GM21360 (cell line): ENCODE measurements around the gene DARS1.
A peak's percentile ranks its signal among the peaks of the same experiment; 100 is the strongest.

ENCODE experiments used
- ATAC-seq: cut with Tn5 transposase; IDR thresholded peaks from one replicate; pipeline ENCODE4 v1.9.1; 2021; ENCODE audit warnings: mild to moderate bottlenecking, moderate library complexity; ENCODE audit not compliant: unreplicated experiment

The DARS1 gene

DNA sequence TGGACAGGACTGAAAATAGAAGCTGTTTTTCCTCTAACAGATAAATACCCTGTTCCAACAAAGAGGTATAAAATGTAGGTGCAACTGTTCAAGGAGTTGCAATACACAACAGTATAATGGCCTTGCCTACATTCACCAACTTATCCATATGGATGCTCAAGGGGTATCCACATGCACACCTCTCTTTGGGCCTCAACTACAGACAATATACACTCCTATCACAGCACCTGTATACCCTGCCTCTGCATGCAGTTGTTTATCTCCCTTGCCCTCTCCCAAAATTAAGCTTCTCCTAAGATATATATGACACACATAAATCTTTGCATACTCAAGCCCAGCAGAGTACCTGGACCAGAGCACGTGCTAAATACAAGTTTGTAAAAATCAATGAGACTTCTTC, 37.3 kb downstream of the DARS1 start:
- ATAC-seq: no peak

DNA sequence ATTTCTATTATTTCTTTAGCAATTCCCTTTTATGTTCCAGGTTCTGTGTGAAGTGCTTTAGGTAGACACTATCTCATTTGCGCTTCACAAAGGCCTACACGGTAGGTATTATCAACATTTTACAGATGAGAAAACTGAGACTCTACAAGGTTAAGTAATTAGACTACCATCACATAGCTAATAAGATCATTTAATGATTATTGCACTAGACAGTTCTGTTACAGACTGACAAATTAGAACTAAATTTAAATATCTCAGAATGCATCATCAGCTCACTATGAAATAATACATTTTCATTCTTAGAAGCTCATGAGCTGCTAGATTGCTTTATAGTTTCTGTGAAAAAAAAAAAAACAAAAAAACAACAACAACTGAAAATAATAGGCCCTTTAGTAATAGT, 37.9 kb downstream of the DARS1 start:
- no peak for ATAC-seq

DNA sequence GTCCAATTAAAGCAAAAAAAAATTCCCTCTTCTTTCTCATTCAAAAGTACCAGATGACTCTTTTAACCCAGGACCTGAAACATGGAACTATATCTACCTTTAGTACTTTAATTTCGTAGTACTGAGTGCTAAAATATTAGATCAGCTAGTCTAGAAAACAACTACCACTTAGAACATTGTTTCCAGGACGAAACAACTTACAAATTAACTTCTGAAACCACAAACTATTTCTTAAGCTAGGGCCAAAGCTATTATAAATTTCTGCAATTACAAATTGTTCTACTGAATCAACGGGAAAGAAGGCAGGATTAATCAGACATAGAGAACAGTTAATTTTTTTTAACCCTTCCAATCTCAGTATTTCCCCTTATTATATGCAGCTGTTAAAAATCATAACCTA, 39.9 kb downstream of the DARS1 start:
- no peak for ATAC-seq

DNA sequence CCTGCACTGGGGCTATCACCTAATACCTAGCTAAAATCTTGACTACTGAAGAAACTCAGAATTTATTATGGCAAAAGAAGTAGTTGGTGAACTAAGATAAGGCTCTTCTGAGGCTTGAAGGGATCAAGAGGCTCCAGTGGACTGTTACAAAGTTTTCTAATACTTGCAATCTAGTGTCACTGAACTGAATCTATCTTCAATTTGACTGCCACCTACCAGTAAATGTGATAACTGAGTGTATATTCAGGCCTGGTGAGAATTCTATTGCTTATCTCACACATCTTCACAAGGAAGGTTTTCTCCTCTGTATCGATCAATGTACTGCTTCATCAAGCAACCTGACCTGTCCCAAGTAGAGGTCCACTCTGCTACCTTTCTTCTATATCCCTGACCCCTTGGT, 40.8 kb downstream of the DARS1 start:
- ATAC-seq: no peak

DNA sequence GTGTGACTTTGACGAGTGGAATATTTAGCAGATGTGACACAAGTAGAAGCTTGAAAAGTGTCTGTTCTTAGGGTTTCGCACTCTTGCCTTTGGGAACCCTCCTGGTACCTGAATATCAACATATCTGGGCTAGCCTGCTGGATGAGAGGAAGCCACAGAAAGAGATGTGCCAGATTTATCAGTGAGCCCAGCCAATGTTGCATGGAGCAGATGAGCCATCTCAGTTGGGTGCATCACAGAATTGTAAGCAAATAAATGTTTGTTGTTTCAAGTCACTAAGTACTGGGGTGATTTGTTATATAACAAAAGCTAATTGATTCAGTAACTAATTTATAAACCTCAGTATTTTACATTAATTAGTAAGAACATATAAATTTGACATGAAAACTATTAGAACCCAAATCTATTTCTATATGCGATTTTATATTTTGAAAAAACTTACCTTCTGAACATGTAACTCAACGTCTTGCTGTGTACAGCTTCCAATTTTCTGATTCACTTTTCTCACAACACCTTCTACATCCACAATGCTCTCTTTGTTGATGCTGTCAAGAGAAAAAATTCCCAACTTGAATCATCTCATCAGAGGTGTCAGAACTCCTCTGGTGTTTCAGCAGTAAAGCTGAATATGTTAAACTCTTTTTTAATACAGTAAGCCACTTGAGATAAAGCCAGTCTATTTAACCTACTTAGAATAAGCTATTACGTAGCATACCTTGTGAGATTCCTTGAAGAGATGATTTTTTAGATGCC, 42.3 kb downstream of the DARS1 start:
- ATAC-seq: no peak

DNA sequence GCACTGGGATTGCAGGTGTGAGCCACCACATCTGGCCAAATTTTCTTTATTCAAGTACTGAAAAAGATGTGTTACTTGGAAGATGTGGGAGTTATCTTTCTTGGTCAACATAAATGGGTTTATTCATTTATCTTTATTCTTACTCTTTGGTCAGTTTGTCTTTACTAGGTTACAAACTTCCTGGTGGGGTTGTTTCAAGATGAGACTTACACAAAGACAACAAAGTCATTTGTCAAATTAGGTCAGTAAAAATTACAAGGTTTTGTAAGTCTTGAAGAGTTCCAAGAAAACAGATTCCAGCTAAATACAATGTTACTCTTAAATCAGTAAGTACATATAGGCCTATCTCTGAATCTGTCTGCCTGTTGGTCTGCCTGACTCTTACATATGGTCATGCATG, 48.9 kb downstream of the DARS1 start:
- ATAC-seq: no peak

DNA sequence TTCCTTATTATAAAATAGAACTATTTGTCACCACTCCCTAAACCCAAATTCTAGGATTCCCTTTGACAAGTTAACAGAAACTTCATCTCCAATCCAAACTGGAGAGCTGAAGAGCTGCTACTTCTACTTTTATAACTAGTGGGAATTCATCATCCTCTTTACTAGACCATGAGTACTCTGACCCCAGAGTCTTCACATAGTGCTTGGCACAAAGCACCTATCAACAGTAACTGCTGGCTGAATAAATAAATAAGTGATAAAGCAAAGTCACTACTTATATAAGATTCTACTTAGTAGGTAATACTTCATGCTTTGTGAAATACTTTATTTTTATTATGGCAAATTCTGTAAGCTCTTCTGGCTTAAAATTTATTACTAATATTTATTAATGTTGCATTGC, 49.5 kb downstream of the DARS1 start:
- ATAC-seq: no peak

DNA sequence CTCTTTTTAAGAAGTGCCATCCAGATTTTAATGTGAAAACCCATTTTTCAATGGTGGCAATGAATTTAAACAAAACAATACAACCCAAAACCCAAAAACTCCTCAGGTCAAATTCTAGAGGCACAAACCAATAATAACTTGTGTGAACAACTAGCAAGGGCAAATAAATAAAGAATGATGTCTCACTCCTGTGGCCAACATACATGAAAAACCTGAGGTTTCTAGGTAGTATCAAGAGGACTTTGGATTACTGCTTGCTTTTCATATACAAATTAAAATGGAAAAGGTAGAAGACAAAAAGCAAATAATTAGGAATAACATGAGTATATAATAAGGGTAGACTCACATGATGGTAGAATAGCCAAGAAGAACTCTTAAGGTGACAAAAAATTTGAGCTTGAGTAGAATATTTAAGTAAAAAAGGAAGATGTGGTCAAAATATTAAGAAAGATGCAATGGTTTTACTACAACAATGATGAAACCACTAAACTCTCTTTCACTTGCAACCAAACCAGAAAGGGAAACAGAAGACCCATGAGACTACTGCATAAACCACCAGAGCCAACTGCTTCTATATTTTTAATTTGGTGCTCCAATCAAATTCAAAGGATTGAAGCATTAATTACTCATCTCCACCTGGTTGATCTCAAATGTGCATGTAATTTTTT, 53.5 kb downstream of the DARS1 start:
- peak; percentile 77 for ATAC-seq

DNA sequence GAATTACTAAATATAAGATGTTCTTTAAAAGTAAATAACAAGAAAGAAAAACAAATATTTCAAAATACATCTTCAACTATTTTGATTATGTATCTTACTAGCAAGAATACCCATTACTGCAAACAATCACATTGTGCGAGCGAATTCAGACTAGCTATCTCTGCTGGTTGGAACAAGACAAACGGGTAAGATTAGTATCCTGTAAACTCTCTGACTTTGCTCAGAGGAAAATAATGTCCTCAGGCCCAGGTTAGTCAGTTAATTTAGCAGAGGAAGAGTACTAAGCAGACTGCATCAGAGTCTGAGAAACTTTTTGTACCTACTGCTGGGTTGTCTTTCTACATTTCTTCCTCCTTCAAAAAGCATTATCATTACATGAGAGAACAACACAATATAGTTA, 58.8 kb downstream of the DARS1 start:
- ATAC-seq: no peak

DNA sequence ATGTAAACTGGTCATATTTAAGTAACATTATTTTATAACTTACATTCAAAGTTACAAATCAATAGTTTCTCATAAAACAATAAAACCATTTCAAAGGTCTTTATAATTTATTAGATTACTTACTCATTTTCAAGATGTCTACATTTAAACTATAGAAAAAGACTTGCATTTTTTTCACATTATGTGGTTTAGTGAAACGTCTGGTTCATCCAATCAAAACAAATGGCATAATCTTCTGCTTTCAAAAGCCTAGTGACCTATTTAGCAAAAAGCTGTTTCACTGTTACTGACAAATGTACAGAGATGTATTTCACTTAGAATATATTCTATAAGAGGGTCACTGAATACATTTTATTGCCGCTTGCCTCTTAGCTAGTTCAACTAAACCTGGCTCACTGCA, 59.9 kb downstream of the DARS1 start:
- no peak for ATAC-seq

DNA sequence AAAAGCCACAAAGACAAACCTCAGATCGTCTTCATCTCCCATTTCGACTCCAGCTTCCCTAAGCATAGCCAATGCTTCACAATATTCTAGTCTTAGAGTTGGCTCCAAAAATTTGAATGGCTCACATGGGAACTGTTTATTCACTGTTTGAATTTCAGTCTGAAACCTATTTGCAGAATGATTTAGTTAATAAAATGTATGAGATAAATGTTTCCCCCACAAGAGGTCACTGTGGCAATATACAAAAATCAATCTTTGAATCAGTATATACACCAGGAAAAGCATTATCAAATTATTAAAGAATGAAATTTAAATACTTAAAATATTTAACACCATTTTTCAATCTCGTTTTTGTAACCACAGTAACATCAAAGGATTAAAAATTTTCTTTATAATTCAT, 69.2 kb downstream of the DARS1 start:
- no peak for ATAC-seq

DNA sequence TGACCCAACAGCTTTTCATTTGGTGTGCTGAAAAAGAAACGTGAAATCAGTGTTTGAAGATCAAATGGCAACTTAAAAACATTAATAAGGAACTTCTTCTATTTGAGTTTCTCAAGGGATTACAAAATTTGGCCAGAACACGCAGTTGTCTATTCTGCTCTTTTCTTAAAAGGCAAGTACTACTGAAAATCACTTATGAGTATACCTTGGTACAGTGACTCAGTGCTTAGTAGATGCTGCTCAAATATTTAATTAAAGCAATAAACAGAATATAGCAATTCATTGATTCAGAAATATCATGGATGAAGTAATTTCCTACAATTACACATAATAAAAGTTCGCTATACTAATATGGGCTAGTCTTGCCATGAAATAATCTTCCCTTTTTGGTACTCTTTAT, 70.9 kb downstream of the DARS1 start:
- no peak for ATAC-seq

DNA sequence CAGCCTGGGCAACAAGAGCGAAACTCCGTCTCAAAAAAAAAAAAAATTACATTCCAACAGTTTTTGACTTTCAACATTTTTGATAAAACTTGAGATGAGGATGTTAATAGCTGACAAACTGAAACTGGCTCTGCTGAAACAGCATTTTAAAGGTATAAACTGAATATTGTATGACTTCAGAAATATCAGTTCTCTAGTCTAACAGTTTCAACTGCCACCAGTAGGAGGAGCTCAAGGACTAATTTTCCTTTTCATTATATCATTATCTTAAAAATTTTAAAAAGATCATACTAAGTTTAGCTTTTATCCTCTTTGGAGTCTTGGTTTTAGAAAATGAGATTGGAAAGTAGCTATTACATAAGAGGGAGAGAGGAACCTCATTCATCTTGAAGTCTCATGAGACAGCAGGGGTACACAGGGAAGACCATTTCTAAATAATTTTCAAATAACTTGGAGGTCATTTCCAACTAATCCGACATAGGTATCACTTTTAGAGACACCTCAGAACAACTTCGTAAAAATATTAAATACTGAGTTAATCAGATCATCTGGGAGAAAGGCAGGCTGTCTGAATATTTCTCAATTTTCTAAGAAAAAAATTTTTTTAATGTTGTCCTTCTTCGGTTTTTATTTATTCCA, 71.6 kb downstream of the DARS1 start:
- no peak for ATAC-seq

DNA sequence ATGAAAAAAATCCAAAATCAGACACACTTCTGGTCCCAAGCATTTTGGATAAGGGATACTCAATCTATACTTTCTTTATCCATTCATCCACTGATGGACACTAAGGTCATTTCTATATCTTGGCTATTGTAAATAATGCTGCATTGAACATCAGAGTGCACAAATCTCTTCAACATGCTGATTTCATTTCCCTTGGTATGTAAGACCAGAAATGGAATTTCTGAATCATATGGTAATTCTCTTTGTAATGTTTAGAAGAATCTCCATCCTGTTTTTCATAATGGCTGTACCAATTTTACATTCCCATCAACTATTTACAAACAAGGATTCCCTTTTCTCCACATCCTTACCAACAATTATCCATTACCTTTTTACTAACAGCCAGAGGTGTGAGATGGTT, 75.5 kb downstream of the DARS1 start:
- ATAC-seq: no peak

DNA sequence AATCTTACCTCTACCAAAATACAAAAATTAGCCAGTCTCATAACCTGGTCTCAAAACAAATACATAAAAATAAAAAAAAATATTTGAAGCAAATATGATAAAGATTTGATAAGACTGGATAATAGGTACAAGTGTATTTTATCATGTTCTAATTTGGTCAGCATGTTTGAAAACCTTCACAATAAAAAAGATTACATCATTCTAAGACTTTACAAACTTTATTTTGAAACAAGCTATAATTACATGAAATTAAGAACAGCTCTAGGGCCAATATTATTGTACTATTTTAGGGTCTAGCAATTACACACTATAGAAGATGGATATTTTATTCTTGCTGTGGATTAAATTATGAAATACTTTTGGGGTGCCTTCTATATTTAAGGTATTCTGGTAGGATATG, 79.7 kb downstream of the DARS1 start:
- no peak for ATAC-seq

DNA sequence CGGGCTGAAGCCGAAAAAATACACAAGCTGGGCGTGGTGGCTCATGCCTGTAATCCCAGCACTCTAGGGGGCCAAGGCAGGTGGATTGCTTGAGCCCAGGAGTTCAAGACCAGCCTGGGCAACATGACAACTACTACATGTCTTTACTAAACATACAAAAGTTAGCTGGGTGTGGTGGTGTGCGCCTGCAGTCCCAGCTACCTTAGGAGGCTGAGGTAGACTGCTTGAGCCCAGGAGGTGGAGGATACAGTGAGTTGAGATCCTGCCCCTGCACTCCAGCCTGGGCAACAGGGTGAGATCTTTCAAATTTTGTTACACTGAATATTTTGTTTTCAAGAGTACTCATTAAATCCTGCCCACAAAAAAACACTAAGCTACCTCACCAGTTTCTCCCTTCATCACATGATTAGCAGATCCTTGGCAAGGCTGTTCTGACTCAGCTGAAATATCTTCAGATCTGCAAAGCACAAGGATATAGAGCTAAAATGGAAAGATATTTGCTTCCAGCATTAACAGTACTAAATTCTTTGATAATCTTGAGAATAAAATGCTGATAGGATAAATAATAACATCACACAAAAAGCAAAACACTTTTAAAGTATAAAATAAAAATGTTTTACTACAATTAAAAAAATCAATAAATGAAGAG, 81.0 kb downstream of the DARS1 start:
- no peak for ATAC-seq

DNA sequence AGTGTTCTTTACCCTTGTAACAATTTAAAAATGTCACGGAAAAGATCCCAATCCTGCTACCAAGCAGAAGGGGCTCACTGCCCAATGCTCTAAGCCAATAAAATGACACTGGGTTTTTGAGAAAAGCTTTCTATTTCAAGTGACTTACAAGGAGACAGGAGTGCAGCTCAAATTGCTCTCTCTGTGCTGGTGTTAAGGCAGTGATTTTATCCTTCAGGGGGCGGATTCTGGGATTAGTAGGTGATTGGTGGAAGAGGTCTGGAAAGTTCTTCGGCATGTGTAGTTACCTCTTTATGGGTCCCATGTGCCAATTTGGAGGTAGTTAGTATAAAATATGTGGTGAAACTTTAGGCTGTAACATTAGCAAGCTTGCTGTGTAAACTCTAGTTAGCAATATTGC, 81.8 kb downstream of the DARS1 start:
- ATAC-seq: no peak

DNA sequence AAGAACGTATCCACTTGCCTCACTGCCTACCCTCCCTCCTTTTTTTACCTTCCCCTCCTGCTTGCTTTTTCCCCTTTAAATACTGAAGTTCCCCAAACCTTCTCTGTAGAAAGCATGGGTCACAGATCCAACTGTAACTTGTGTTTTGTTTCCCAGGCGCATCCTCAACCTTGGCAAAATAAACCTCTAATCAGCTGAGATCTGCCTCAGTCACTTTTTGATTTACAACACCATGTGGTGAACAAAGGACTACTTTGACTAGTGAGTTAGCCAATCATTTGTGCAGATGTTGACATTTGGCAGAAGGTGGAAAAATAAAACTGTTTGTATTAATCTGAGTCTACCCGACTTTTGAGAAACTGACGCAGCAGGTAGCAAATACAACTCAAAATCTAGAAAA, 85.9 kb downstream of the DARS1 start:
- ATAC-seq: no peak

DNA sequence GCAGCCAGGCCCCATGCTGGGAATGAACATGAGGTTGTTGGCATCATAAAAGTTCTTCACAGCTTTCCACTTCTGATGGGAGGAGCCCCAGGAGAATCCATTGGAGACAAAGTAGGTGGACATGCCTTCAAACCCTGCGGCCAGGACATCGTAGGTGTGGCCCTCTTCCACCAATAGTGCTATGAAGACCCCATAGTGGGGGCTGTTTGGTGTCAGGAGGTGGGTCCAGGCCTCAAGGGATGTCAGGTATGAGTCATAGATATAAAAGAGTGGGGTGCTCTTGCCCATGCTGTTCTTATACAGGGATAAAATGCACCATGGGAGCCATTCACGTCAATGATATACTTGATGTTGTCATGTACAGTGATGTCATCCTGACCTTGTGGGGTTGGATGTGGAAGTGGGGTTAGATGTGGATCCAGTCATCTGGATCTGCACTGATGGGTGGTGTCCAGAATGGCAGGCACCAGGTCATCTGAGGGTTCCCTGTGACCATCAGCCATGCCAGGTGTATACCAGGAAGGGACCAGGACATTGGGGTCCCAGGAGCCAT, 87.1 kb downstream of the DARS1 start:
- no peak for ATAC-seq

DNA sequence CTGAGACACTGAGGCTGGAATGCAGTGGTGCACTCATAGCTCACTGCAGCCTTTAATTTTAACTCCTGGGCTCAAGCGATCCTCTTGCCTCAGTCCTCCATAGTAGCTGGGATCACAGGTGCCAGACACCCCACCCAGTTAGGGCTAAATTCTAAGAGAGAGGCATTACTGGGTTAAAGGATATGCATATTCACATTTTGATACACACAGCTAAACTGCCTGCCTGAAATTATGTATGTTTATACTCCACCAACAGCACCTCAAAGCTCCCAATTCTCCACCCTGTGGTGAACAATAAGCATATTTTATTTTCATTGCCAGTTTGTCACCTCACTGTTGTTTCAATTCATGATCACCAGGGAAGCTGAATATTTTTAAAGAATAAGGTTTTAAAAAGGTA, 90.5 kb downstream of the DARS1 start:
- ATAC-seq: no peak

DNA sequence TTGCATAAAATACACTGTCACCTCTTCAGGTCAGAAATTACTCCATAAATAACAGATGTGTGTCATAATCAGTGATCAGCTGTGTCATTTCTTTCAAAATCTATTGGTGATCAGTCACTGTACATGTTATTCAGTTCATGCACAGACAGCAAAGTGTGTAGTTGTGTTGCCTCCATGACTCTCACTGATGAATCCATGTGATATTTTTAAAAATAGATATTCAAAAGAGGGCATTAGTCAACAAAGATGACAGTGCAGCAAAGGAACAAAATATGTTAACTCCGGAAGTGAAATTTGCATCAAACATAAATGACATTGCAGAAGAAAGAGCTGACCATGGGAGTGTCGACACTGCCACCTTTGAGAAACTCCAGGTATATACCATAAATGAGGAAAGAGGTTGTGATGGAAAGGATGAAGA, 92.0 kb downstream of the DARS1 start:
- ATAC-seq: no peak

DNA sequence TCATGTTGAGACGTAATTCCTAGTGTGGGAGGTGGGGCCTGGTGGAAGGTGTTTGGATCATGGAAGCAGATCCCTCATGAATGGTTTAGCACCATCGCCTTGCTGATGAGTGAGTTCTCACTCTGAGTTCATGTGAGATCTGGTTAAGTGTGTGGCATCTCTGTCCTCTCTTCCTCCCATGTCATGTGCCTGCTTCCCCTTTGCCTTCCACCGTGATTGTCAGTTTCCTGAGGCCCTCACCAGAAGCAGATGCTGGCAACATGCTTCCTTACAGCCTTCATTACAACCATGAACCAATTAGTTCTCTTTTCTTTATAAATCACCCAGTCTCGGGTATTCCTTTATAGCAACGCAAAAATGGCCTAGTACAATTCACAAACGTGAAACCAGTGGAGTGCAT, 94.6 kb downstream of the DARS1 start:
- ATAC-seq: no peak
